HG02884 (cell line): Measurements from ENCODE around the gene NRN1L.
"Not testable (repeated sequence)": the region's sequence is repeated elsewhere in the genome, so short reads cannot be mapped to it uniquely, and the experiment has no call there.

Source experiments
- ATAC-seq: cut with Tn5 transposase; IDR thresholded peaks from one replicate; pipeline ENCODE4 v1.9.1; 2021; ENCODE audit warnings: mild to moderate bottlenecking, moderate library complexity; ENCODE audit not compliant: unreplicated experiment

Gene NRN1L

DNA sequence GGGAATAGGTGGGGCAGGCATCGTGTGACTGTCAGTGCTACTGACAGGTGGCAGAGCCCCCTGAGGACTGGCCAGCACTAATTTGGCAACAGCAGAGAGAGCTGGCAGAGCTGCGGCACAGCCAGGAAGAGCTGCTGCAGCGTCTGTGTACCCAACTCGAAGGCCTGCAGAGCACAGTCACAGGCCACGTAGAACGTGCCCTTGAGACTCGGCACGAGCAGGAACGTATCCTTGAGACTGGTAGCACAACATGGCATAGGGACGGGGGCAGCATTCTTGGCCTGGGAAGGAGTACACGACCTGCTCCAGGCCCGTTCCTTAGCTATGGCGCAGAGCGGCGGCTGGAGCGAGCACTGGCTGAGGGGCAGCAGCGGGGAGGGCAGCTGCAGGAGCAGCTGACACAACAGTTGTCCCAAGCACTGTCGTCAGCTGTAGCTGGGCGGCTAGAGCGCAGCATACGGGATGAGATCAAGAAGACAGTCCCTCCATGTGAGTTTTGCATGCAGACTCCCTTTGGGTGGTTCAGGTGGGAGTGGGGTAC, 3.0 kb upstream of the NRN1L start:
- no peak for ATAC-seq

DNA sequence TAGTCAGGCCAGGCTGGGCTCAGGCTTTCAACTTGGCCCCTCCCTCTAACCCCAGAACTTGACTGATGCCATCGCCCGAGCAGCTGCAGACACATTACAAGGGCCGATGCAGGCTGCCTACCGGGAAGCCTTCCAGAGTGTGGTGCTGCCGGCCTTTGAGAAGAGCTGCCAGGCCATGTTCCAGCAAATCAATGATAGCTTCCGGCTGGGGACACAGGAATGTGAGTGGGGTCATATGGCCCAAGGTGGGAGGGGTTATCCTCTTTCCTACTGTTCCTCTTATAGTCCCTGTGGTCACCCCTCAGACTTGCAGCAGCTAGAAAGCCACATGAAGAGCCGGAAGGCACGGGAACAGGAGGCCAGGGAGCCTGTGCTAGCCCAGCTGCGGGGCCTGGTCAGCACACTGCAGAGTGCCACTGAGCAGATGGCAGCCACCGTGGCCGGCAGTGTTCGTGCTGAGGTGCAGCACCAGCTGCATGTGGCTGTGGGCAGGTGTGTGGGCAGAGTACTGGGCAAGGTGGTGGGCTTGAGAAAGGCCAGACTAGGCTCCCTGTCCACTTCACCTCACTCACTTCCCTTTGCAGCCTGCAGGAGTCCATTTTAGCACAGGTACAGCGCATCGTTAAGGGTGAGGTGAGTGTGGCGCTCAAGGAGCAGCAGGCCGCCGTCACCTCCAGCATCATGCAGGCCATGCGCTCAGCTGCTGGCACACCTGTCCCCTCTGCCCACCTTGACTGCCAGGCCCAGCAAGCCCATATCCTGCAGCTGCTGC, 2.1 kb upstream of the NRN1L start:
- no peak for ATAC-seq

DNA sequence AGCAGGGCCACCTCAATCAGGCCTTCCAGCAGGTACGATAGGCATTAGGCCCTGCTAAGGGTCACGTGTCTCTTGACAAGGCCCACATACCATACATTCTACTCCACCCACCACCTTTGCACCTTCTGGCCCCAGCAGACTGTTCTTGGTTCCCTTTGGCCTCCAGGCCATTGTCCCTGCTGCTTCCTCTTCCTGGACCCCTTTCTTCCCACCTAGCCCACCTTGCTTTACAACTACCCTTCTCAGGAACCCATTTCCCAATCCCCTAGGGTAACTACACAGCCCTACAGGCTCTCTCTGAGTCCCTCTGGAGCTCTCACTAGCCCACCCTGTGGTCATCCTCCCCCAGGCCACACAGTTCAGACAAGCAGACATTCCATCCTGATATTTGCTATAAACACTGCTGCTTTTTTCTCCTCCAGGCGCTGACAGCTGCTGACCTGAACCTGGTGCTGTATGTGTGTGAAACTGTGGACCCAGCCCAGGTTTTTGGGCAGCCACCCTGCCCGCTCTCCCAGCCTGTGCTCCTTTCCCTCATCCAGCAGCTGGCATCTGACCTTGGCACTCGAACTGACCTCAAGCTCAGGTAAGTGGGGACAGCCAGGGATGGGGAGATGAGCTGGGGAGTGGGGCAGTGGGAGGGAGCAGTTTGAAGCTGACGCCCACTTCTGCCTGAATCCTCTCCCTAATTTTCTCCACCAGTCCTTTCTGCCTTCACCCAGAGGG, 1.4 kb upstream of the NRN1L start:
- no peak for ATAC-seq

DNA sequence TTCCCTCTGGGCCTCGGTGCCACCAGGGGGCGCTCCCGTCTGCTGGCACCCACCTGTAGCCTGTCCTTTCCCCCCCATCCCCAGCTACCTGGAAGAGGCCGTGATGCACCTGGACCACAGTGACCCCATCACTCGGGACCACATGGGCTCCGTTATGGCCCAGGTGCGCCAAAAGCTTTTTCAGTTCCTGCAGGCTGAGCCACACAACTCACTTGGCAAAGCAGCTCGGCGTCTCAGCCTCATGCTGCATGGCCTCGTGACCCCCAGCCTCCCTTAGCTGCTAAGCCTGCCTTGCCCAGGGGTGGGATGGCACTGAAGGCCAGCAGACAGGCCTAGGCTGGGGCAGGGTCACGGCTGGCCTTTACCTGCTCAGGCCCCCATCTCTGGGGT, 818 bp upstream of the NRN1L start:
- no peak for ATAC-seq

DNA sequence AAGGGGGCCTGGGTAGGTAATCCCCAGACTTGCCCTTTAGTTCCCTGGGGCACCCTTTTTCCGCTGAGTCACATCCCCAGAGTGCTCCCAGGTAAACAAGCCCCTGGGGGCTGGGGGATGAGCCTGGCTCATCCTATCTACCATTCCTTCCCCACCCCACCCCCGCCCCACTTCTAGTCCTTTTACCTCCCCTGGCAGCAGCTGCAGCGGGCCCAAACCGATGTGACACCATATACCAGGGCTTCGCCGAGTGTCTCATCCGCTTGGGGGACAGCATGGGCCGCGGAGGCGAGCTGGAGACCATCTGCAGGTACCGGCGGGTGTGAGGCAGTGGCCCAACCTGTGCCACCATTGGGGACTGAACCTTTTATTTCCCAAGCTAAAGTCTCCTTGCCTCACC, 860 bp downstream of the NRN1L start:
- ATAC-seq = no peak

DNA sequence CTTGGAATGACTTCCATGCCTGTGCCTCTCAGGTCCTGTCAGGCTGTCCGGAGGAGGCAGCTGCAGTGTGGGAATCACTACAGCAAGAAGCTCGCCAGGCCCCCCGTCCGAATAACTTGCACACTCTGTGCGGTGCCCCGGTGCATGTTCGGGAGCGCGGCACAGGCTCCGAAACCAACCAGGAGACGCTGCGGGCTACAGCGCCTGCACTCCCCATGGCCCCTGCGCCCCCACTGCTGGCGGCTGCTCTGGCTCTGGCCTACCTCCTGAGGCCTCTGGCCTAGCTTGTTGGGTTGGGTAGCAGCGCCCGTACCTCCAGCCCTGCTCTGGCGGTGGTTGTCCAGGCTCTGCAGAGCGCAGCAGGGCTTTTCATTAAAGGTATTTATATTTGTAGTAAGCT, 1.3 kb downstream of the NRN1L start:
- no peak for ATAC-seq

DNA sequence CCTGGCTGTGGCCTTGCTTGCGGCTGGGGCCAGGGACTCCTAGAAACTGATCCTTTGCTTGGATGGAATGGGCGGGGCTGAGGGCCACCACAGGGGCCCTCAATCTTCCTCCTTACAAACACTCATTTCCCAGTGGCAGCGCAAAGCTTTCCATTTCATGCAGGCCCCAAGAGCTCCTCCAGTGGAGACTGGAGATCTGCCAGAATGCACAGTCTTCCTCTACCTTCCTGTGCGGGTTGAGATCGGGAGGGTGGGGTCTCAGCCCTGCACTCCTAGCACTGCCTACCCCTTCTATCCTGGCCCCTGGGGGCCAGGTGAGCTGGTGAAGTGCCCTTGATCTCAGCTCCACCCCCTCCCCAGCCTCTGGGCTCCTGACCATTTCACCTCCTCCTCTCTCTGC, 1.7 kb downstream of the NRN1L start:
- no peak for ATAC-seq

DNA sequence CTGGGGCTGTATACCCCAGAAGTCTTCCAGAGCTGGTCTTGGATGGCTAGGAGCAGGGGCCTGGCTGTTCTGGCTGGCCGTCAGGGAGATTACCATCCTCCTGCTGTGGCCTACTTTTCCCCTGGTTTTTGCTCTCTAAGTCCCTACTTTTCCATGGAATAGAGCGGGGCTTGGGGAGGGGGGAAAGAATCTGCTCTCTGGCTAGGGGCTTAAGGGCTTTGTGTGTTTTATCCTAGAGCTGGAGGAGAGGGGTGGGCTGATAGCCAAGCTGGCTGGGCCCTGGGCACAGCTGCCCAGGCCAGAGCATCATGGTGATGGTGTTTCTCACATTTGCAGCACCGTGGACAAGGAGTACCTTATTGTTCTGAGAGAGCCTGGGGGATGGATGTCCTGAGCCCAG, 3.6 kb downstream of the NRN1L start:
- ATAC-seq = no peak

DNA sequence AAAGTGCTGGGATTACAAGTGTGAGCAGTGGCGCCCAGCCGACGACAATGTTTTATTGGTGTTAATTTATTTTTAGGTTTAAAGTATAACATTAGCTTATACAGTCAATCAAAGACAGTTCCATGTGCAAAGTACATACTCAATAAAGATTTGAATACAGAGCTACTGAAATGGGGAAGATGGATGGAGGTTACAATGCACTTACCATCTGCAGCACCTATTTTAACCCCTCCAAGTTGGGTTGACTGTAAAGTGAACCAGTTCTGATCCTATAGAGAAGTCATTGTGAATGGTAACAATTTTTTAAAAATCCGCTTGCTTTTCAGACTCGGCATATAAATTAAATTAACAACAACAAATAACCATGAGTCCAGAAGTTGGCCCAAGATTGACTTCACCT, 7.7 kb downstream of the NRN1L start:
- no peak for ATAC-seq

DNA sequence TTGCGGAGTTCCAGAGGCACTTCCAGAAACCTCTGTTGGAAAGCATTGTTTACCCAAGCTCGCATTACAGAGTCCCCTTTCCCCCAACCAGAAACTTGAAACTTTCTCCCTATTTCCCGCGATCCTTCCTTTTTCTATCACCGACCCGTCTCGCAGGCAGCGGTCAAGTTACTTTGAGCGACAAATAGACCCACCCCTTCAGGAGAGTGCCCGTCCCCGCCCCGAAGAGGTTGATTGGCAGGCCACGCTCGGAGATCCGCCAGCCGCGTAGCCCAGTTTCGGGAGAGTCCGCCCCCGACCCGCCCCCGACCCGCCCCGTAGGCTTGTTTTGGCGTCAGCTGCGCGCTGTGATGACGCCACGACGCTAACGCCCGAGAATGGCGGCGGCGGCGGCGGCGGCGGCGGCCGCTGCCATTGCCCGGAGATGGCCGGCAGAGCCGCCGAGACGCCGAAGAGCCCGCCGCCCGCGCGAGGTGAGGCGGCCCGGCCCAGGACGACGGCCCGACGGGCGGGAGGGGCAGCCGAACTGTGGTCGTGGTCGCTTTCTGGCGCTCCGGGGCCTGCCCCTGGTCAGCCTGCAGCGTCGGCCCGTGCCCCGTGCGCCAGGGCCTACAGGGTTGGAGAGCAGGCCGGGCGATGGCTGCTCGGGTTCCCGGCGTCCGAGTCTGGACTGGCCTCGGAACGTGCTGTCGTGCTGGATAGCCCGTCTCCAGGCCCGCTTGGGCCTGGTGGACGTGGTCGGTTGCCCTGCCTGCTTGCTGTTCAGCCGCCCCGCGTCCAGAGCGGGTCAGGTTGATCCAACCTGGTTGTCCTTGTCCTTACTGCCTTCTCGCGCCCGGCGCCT, 8.4 kb downstream of the NRN1L start, which contains the start of gene PSKH1:
Gene PSKH1 (plus strand): TSS at position 356 of the 844 bp plus-strand sequence. CDS start 15,496 bp downstream, outside the sequence.
- peak; percentile 86 for ATAC-seq

DNA sequence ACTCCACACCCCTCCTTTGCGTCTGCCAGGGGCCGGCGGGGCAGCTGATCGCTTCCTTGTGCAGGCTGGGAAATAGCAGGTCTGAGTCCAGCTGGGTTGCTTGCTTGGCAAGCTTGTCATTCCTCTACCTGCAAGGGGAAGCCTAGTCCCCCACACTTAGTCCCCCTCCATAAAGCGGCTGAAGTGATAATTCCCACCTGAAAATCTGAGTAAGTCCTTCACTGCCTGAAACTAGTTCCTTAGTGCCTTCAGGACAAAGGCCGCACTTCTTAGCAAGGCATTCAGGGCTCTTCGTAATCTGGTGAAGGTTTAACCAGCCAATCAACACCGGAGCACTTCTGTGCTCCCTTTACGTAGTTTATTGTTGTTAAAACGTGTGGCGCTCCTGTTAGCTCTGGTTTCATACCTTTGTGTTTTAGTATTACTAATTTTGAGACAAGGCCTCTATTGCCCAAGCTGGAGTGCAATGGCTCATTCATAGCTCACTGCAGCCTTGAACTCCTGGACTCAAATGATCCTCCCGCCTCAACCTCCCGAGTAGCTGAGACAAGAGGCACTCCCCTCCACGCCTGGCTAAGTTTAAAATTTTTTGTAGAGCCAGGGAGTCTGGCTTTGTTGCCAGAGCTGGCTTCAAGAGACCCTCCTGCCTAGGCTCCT, 9.2 kb downstream of the NRN1L start:
- ATAC-seq = no peak

DNA sequence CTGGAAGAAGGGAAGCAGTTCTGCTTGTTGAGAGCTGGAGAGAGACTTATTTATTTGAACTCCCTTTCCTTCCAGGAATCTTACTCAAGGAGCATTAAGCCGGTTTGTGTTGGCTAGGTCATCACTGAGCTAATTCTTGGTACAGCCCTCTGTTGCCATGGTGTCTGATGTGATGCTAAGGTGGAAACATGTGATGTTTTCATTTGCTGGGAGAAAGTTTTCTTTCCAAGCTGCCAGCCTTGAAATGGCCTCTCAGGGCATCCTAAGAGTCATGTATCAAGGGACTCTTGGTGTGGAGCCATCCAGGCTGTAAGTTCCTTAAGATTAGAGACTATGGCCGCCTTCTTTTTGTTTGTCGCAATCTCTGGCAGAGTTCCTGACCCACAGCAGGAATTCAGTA, 12.5 kb downstream of the NRN1L start:
- ATAC-seq = no peak

DNA sequence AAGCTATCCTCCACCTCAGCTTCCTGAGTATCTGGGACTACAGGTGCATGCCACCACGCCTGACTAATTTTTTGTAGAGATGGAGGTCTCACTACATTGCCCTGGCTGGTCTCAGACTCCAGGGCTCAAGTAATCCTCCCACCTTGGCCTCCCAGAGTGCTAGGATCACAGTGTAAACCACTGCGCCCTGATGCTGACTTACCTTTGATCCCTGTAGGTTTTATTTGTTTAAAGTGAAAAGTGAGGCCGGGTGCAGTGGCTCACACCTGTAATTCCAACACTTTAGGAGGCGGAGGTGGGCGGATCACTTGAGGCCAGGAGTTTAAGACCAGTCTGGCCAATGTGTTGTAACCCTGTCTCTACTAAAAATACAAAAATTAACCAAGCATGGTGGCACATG, 17.0 kb downstream of the NRN1L start:
- no peak for ATAC-seq

DNA sequence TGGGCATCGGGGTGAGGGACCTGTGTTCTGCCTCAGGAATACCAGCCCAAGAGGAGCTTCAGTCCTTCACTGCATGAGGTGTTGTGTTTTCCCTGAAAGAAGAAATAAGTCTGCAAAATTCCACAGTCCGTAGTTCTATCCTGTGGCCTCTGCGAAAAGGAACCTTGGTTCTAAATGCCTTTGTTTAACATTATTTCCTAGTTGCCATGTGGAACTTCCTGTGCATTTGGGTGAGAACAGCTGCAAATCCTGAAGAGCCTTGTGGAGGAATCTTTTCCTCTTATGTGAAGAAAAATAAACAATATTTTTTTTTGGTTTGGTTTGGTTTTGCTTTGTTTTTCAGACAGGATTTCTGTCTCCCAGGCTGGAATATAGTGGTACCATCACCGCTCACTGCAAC, 18.1 kb downstream of the NRN1L start:
- no peak for ATAC-seq

DNA sequence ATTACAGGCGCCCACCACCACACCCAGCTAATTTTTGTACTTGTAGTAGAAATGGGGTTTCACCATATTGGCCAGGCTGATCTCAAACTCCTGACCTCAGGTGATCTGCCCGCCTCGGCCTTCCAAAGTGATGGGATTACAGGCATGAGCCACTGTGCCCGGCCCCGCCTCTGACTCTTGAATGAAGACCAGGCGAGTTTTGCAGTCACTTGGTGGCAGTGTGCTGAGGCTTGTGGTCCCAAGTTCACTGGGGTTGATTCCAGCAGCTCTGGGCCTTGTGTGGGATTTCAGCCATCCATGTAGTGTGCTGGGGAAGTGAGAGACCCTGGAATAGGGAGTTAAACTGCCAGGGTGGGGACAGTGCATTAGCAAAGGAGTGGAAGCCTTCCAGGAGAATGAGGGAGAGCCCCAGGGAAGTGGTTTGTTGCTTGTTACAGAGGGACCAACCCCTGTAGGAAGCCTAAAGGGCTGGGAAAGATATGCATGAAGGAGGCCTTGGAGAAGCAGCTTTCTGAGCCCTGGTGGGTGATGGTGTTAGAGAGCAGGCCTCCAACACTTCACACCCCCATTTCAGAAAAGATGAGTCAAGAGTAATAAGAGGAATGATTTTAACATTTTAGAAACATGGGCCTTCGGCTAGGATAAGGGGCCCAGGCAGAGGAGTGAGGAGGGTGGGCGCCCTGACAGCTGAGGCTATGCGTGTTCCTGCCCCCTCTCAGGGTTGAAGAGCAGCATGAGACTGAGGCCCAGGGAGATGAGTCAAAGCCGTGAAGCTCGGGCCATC, 22.9 kb downstream of the NRN1L start:
- no peak for ATAC-seq

DNA sequence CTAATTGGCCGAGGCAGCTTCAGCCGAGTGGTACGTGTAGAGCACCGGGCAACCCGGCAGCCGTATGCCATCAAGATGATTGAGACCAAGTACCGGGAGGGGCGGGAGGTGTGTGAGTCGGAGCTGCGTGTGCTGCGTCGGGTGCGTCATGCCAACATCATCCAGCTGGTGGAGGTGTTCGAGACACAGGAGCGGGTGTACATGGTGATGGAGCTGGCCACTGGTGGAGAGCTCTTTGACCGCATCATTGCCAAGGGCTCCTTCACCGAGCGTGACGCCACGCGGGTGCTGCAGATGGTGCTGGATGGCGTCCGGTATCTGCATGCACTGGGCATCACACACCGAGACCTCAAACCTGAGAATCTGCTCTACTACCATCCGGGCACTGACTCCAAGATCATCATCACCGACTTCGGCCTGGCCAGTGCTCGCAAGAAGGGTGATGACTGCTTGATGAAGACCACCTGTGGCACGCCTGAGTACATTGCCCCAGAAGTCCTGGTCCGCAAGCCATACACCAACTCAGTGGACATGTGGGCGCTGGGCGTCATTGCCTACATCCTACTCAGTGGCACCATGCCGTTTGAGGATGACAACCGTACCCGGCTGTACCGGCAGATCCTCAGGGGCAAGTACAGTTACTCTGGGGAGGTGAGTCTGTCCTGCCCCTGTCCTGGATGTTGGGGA, 24.5 kb downstream of the NRN1L start:
- no peak for ATAC-seq

DNA sequence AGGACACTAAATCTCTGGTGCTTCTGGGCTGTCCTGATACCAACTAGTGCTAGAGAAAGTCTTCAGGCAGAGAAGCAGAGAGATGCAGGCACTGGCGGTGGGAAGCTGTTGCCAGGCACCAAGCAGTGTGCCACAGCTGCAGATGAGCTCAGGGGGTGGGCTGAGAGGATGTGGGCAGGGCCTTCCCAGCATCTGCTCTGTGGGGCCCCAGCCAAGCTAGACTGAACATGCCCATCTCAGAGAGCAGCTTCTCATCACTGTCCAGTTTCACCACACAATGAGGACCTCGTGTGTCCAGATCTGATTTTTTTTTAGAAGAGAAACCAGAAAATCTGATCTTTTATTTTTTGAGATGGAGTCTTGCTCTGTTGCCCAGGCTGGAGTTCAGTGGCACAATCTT, 25.5 kb downstream of the NRN1L start:
- ATAC-seq = no peak

DNA sequence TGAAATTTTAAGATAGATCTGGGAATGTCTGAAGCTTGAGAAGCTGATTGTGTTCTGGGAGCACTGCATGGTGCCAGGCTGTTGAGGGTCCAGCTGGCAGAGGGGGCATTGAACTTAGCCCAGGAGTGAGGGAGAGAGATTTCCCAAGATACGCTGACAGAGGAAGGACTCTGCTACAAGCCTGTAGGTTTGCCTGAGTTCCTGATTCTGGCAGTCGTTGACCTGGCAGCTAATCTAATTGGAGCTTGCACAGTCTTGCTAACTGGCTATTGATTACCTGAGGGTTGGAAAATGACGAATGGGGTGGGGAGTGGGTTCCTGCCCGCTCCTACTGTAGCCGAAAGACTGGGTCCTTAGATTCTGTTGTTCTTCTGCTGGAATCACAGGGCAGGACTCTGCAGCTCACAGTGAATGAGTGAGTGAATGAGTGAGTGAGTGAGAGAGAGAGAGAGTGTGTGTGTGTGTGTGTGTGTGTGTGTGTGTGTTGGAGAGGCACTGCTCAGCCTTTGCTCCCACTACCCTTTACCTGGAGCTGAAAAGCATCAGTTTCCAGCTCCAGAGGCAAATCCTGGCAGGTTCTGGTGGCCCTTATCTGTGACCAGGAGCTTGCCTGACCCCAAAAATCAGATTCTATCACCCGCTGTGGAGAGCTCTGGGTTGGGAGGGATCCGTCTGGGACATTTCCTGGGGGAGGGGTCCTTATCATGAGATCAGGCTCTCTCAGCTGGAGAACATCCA, 30.2 kb downstream of the NRN1L start:
- ATAC-seq = no peak

DNA sequence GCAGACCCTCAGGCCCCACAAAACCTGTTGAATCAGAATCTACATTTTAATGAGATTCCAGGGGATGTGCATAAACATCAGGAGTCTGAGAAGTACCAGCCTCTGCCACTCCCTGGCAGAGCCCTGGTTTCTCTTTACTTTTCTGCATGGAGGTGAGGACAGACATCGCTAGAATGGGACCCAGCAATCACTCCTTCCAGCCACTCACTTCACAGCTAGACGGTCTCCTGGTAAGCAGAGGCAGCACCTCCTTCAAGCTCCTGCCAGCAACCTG, 30.7 kb downstream of the NRN1L start:
- not testable (repeated sequence) for ATAC-seq
